Measurements from ENCODE around the gene BPIFA2. TPM values are rescaled to one million over a fixed set of nuclear protein-coding genes. Genes with fewer than 3 reads are reported as not detected.

BPIFA2 gene
- total RNA-seq, 2 experiments from 2014 or later = not detected

DNA sequence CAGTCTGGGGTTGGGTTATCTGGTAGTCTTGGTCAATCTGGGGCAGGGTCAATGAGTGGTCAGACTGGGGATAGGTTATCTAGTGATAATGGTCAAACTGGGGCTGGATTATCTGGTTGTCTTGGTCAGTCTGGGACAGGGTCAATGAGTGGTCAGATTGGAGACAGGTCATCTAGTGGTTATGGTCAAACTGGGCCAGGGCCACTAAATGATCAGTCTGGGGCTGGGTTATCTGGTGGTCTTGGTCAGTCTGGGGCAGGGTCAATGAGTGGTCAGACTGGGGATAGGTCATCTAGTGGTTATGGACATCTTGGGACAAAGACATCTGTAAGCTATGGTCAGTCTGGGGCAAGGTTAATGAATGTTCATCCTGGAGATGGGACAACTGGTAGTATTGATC is 28.5 kb upstream of the BPIFA2 start:
- H3K4me3 Mint-ChIP-seq = no peak overlapping the region
- H3K27ac ChIP-seq (ENCODE audit: low read depth in 1 of 2, low read length in 2 of 2) = no peak overlapping the region
- no peaks in the 10 kb centered on the region for H3K27me3 ChIP-seq (ENCODE audit: control insufficient read depth in 1 of 2, insufficient read depth in 2 of 2, low read length in 2 of 2)
- no peaks in the 10 kb centered on the region for H3K36me3 Mint-ChIP-seq (ENCODE audit: low read depth)
- H3K9me3 ChIP-seq (ENCODE audit: control insufficient read depth in 1 of 2, insufficient read depth in 1 of 2, low read length in 2 of 2) = no peaks in the 10 kb centered on the region
- peaks cover 7% of the 10 kb centered on the region for H3K27me3 Mint-ChIP-seq
- DNase-seq = no peak
- no peak overlapping the region for H3K4me3 ChIP-seq (ENCODE audit: low read length)
- H3K36me3 ChIP-seq (ENCODE audit: insufficient read depth, low read length) = no peaks in the 10 kb centered on the region
- TF ChIP-seq, protein P1, sequence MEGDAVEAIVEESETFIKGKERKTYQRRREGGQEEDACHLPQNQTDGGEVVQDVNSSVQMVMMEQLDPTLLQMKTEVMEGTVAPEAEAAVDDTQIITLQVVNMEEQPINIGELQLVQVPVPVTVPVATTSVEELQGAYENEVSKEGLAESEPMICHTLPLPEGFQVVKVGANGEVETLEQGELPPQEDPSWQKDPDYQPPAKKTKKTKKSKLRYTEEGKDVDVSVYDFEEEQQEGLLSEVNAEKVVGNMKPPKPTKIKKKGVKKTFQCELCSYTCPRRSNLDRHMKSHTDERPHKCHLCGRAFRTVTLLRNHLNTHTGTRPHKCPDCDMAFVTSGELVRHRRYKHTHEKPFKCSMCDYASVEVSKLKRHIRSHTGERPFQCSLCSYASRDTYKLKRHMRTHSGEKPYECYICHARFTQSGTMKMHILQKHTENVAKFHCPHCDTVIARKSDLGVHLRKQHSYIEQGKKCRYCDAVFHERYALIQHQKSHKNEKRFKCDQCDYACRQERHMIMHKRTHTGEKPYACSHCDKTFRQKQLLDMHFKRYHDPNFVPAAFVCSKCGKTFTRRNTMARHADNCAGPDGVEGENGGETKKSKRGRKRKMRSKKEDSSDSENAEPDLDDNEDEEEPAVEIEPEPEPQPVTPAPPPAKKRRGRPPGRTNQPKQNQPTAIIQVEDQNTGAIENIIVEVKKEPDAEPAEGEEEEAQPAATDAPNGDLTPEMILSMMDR (IDR thresholded peaks at IDR 0.05) = no peak
- H3K4me1 ChIP-seq (ENCODE audit: insufficient read depth, low read length) = no peaks in the 10 kb centered on the region
- no peak overlapping the region for H3K27ac Mint-ChIP-seq
- ATAC-seq (ENCODE audit: poor library complexity) = no peak
- H3K4me1 Mint-ChIP-seq (ENCODE audit: low read depth) = no peaks in the 10 kb centered on the region
- CTCF ChIA-PET = no interaction called here
- POLR2A ChIA-PET = no interaction called here
- peaks cover 2% of the 10 kb centered on the region for H3K9me3 Mint-ChIP-seq
- intact Hi-C loops (cut with DNase I, micrococcal nuclease) = no loop called here

DNA sequence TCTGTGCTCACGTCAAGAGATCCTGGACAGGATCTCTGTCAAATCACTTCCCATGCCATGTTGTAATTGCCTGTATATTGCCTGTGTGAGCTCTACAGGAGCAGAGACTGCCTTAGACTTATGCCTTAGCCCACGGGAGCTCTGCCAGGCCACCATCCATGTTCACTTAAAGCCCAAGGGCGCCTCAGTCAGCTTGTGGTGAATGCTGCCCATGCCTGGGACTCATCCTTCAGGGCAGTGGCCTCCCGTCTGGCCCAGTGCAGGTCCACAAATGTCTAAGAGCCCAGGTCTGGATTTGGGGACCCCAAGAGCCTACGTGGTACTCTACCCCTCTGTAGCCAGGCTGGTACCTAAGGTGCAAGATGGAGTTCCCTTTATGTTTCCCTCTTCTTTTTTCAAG is 22.4 kb upstream of the BPIFA2 start:
- DNase-seq (no peak), ATAC-seq (ENCODE audit: poor library complexity) (no peak)
- intact Hi-C loops (cut with DNase I, micrococcal nuclease) = no loop called here
- Mint-ChIP-seq H3K27ac (no peak overlapping the region), H3K27me3 (peaks cover 32% of the 10 kb centered on the region), H3K36me3 (ENCODE audit: low read depth) (no peaks in the 10 kb centered on the region), H3K9me3 (no peaks in the 10 kb centered on the region), H3K4me3 (no peak overlapping the region), H3K4me1 (ENCODE audit: low read depth) (no peaks in the 10 kb centered on the region)
- Histone ChIP-seq H3K36me3 (ENCODE audit: insufficient read depth, low read length) (no peaks in the 10 kb centered on the region), H3K4me3 (ENCODE audit: low read length) (no peak overlapping the region), H3K27ac (ENCODE audit: low read depth in 1 of 2, low read length in 2 of 2) (no peak overlapping the region), H3K9me3 (ENCODE audit: control insufficient read depth in 1 of 2, insufficient read depth in 1 of 2, low read length in 2 of 2) (no peaks in the 10 kb centered on the region), H3K4me1 (ENCODE audit: insufficient read depth, low read length) (no peaks in the 10 kb centered on the region), H3K27me3 (ENCODE audit: control insufficient read depth in 1 of 2, insufficient read depth in 2 of 2, low read length in 2 of 2) (peaks cover 5 to 10% of the 10 kb centered on the region in 2 experiments)
- TF ChIP-seq, protein P1 (IDR thresholded peaks at IDR 0.05) = no peak
- ChIA-PET POLR2A (interaction anchor here (0.6 kb wide), 1 partner anchor 24 kb away, joined by 3 read pairs; no protein-coding TSS in a partner anchor), CTCF (no interaction called here)

DNA sequence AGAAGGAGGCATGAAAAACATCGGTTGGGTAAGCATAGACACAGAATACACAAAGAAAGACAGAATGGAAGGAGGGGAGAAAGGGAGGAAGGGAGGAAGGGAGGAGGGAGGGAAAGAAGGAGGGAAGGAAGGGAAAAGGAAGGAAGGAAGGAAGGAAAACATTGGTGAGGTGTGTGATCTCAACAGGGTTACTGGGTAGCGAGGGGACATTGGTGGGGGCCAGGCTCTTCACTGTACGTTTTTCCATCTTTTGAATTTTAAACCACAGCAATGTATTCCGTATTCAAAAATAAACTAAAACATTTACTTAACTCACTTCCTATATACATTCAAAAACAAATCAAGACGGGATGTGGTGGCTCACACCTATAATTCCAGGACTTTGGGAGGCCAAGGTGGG is 20.7 kb upstream of the BPIFA2 start:
- Histone ChIP-seq H3K27me3 (ENCODE audit: control insufficient read depth in 1 of 2, insufficient read depth in 2 of 2, low read length in 2 of 2) (peaks cover 5 to 12% of the 10 kb centered on the region in 2 experiments), H3K4me3 (ENCODE audit: low read length) (no peak overlapping the region), H3K36me3 (ENCODE audit: insufficient read depth, low read length) (no peaks in the 10 kb centered on the region), H3K4me1 (ENCODE audit: insufficient read depth, low read length) (no peaks in the 10 kb centered on the region), H3K9me3 (ENCODE audit: control insufficient read depth in 1 of 2, insufficient read depth in 1 of 2, low read length in 2 of 2) (no peaks in the 10 kb centered on the region), H3K27ac (ENCODE audit: low read depth in 1 of 2, low read length in 2 of 2) (no peak overlapping the region)
- Mint-ChIP-seq H3K4me1 (ENCODE audit: low read depth) (no peaks in the 10 kb centered on the region), H3K36me3 (ENCODE audit: low read depth) (no peaks in the 10 kb centered on the region), H3K27me3 (peaks cover 47% of the 10 kb centered on the region), H3K27ac (no peak overlapping the region), H3K9me3 (no peaks in the 10 kb centered on the region), H3K4me3 (no peak overlapping the region)
- ChIA-PET CTCF (no interaction called here), POLR2A (no interaction called here)
- ATAC-seq (ENCODE audit: poor library complexity) = no peak
- no peak for DNase-seq
- intact Hi-C loops (cut with DNase I, micrococcal nuclease) = no loop called here
- TF ChIP-seq, protein P1 (IDR thresholded peaks at IDR 0.05) = no peak
